HG03064 (cell line): Measurements from ENCODE around the gene NEBL.

ENCODE experiments used
- ATAC-seq: cut with Tn5 transposase; IDR thresholded peaks from one replicate; pipeline ENCODE4 v1.9.1; 2021; ENCODE audit warnings: low read depth; ENCODE audit not compliant: unreplicated experiment

NEBL gene

GRCh38 chr10:20806487-20806886 is 90.6 kb downstream of the NEBL start:
- no peak for ATAC-seq

DNA sequence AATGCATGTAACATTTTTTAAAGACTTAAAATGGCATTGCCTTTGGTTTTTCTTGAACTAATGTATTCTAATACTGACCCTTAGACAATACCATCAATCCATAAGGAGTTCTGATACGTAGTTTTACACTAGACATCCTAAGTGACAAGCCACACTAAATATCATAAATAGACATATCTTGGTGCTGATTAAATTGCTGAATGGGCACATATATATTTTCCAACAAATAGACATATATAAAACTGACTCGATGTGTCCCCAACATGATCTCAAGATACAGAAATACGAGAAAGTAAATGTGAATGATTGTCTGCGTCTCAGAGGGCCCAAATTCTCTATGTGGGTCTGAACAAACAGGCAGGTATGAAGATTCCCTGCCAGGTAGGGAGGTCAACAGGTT is 99.8 kb downstream of the NEBL start:
- ATAC-seq: no peak

- no peak for ATAC-seq
Observed at GRCh38 chr10:20795391-20795790, 101.7 kb downstream of the NEBL start.

- no peak for ATAC-seq
Observed at GRCh38 chr10:20785174-20785573, 111.9 kb downstream of the NEBL start.

- no peak for ATAC-seq
Observed at GRCh38 chr10:20778008-20778757, 118.9 kb downstream of the NEBL start.

- ATAC-seq: no peak
Observed at GRCh38 chr10:20776384-20777118, 120.6 kb downstream of the NEBL start.

DNA sequence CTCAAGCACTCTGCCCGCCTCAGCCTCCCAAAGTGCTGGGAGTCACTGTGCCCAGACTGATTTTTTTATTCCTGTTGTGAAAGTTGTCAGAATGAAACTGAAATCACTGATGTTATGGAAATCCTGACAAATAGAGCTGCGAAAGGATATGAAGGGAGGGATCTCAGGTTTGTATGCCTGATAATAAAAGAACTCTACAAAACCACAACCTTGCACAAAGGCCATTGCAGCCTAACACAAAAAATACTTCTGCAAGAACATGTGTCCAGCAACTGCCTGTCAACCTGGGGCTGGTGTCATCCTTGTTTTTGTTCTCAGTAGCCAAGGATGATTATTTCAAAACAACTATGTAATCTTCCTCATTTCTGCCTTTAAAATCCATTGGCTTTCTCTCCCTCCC is 126.1 kb downstream of the NEBL start:
- no peak for ATAC-seq

DNA sequence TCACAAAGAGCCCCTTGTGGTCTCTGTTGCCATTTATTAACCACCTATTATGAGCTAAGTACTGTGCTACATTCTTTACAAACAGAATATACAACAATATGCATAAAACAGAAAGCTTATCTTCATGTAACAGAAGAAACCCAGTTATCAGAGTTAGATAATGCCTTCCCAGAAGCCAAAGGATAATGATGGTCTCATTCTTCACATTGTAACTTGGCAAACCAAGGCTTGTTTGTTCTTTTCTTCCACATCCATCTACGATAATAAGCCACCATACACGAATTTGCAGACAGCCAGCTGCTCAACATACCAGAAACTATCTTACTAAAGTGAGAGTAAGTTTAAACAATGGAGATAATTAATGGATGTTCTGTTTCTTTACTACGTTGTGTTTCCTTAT is 127.6 kb downstream of the NEBL start:
- ATAC-seq: no peak

- ATAC-seq: no peak
Observed at GRCh38 chr10:20768843-20769242, 128.3 kb downstream of the NEBL start.

DNA sequence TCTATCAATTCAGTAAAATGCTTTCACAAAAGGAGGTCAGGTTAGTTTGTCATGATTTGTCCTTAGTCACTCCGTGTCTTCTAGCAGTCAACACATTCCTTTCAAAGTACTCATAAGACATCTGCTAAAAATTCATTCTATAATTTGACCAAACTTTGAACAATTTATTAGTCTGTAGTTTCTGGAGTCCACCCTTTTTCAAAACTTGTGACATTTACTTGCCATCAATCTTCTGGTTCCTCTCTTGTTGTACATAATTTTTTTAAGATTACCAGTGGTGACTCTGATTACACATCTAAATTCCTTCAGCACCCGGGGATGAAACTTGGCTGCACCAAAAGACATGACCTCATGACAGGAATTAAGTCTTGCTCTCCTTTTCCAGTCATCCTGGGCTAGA is 130.1 kb downstream of the NEBL start:
- ATAC-seq: no peak

- ATAC-seq: no peak
Observed at GRCh38 chr10:20765066-20765465, 132.0 kb downstream of the NEBL start.

DNA sequence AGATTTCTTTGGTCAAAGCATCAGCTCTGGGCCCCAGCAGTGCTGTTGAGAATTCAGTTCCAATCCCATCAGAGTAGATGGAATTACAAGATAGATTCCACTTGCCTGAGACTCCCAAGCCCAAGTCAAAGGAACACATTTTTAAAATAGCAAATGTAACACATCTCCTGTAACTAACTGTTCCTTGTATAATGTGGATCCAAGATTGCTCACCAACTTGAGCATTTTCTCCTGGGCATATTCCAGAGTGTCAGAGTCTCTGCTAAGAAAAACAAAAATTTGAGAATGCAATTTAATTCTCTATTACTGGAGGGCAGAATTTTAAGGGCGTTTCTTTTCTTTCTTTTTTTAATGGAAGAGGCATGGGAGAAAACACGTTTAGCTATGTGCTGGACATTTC is 136.7 kb downstream of the NEBL start:
- no peak for ATAC-seq

GRCh38 chr10:20748551-20748950 is 148.6 kb downstream of the NEBL start:
- ATAC-seq: no peak

DNA sequence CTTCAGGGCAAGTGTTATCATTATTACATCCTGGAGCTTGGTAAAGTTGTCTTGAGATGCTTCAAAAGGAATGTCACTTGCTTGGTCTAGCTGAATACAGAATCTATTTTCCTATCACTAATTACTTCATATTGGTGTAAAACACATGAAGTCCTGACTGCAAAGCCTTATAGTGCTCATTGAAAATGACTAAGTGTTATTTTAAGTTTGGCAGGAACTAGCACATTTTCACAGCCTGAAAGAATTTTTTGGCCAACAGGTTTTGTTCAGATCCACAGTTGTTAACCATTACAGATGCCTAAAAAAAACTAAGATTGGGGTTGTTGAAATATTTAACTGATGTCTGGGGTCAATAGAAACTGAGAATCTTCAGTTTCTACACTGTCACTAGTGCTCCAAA is 149.3 kb downstream of the NEBL start:
- ATAC-seq: no peak

DNA sequence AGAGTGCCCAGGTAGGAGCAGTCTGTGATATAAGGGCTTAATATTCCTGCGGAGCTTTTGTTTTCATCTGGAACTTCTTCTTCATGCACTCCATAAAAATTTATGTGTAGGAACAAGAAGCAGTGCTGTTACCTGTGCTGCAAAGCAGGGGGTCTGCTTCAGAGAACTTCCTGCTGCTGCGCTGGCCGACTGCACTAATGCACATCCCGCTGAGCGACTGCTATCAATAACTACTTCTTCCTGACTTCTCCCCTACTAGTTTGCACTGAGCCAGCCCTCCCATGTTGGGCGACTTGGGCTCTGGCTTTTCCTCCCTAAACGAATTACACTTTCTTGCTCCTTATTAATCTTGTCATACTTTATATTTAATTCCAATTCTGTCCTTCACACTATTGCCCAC is 150.3 kb downstream of the NEBL start:
- no peak for ATAC-seq

- ATAC-seq: no peak
Observed at GRCh38 chr10:20745556-20746375, 151.3 kb downstream of the NEBL start.

GRCh38 chr10:20744821-20745220 is 152.3 kb downstream of the NEBL start:
- no peak for ATAC-seq

GRCh38 chr10:20743942-20744341 is 153.2 kb downstream of the NEBL start:
- ATAC-seq: no peak

- ATAC-seq: no peak
Observed at GRCh38 chr10:20742737-20743541, 154.2 kb downstream of the NEBL start.

GRCh38 chr10:20740120-20740519 is 157.0 kb downstream of the NEBL start:
- ATAC-seq: no peak

DNA sequence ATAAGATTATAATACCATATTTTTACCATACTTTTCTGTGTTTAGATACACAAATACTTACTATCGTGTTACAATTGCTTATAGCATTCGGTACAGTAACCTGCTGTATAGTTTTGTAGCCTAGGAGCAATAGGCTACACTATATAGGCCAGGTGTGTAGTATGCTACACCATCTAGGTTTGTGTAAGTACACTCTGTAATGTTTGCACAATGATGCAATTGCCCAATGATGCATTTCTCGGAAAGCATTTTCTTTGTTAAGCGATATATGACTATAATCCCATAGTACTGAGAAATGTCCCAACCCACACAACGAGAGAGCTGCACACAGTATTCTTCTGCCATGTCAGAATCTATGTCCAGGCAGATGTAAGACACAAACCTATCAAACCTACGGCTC is 160.0 kb downstream of the NEBL start:
- no peak for ATAC-seq
